GM12878 (cell line): ENCODE results near the gene TTC16. TPM values are rescaled to one million over a fixed set of nuclear protein-coding genes. Genes with fewer than 3 reads are reported as not detected.

Experiments
- CHD1 ChIP-seq: IDR thresholded peaks from 2 replicates; pipeline ENCODE4 v1.6.1; 2012; ENCODE audit warnings: low read depth, low read length, improper control_type of control experiment
- MYC ChIP-seq: IDR thresholded peaks from 2 replicates; pipeline ENCODE4 v1.6.1; 2011; ENCODE audit warnings: mild to moderate bottlenecking, low read length, moderate library complexity, inconsistent platforms; ENCODE audit not compliant: insufficient read depth, insufficient replicate concordance, insufficient read length, severe bottlenecking
- NKRF ChIP-seq: fragments of 450-650 bp; conservative IDR thresholded peaks from 2 replicates; pipeline ENCODE4 v1.6.1; 2017; ENCODE audit warnings: mild to moderate bottlenecking, moderate library complexity
- NR2F1 ChIP-seq: fragments of 450-650 bp; conservative IDR thresholded peaks from 2 replicates; pipeline ENCODE4 v1.6.1; 2017; ENCODE audit warnings: mild to moderate bottlenecking
- POLR2A ChIP-seq: IDR thresholded peaks from 2 replicates; pipeline ENCODE4 v1.6.1; 2011; ENCODE audit warnings: low read depth, mild to moderate bottlenecking, low read length
- POU2F2 ChIP-seq: IDR thresholded peaks from 3 replicates; pipeline ENCODE4 v1.6.1; 2011; ENCODE audit warnings: low read depth, mild to moderate bottlenecking, low read length, borderline replicate concordance
- SIN3A ChIP-seq: IDR thresholded peaks from 2 replicates; pipeline ENCODE4 v1.6.1; 2012; ENCODE audit warnings: low read depth, low read length, improper control_type of control experiment
- SMAD1 ChIP-seq: fragments of 450-650 bp; IDR thresholded peaks from 2 replicates; pipeline ENCODE4 v1.6.1; 2018; ENCODE audit warnings: mild to moderate bottlenecking, low read depth; ENCODE audit not compliant: partially characterized antibody
- STAT1 ChIP-seq: fragments of 450-650 bp; conservative IDR thresholded peaks from 2 replicates; pipeline ENCODE4 v1.6.1; 2014; ENCODE audit warnings: antibody characterized with exemption, mild to moderate bottlenecking
- TCF3 ChIP-seq: IDR thresholded peaks from 2 replicates; pipeline ENCODE4 v1.6.1; 2012; ENCODE audit warnings: low read depth, mild to moderate bottlenecking, low read length, borderline replicate concordance; ENCODE audit not compliant: insufficient read depth
- USF1 ChIP-seq: IDR thresholded peaks from 2 replicates; pipeline ENCODE4 v1.6.1; 2011; ENCODE audit warnings: borderline replicate concordance, low read depth, mild to moderate bottlenecking, moderate library complexity, mixed read lengths, low read length; ENCODE audit not compliant: insufficient read depth; ENCODE audit errors: extremely low read length
- WRNIP1 ChIP-seq: IDR thresholded peaks from 2 replicates; pipeline ENCODE4 v1.6.1; 2011; ENCODE audit warnings: low read depth, low read length, improper control_type of control experiment, borderline replicate concordance
- ZNF384 ChIP-seq: IDR thresholded peaks from 2 replicates; pipeline ENCODE4 v1.6.1; 2012; ENCODE audit warnings: low read depth, mild to moderate bottlenecking, low read length, improper control_type of control experiment, borderline replicate concordance
- polyA plus RNA-seq, 11 experiments: library from polyadenylated mRNA; depleted of rRNA in 4 of 11; unstranded in 6 of 11; stranded (reverse) in 5 of 11; fragments of >200 nt; fragmentation: Nextera tagmentation in 4 of 11; fragmentation: Illumina TruSeq in 1 of 11; extraction: Ambion mirVana in 4 of 11; extraction: Trizol in 1 of 11; gene quantifications; 1 replicate in 1 of 11; 2 replicates in 10 of 11; pipeline versions ENCODE4 v1.2.1 to v1.2.3, GENCODE V29; 2011 to 2016; ENCODE audit warnings: inconsistent platforms in 2 of 11, missing spikeins in 2 of 11, low read depth in 1 of 11
- total RNA-seq, 4 experiments: library from RNA; depleted of rRNA in 3 of 4; stranded (reverse); fragments of >200 nt in 3 of 4; fragmentation: Illumina TruSeq in 1 of 4; extraction: Trizol in 1 of 4; gene quantifications; 2 replicates each; pipeline versions ENCODE4 v1.2.1 to v1.2.3, GENCODE V29; 2013 to 2021
- TF ChIP-seq, protein P1 (sequence below): IDR thresholded peaks from 2 replicates; pipeline ENCODE4 v1.6.1; 2011; ENCODE audit warnings: mild to moderate bottlenecking, low read depth, low read length, moderate library complexity; ENCODE audit not compliant: insufficient replicate concordance
- TF ChIP-seq, protein P2 (sequence below): IDR thresholded peaks from 2 replicates; pipeline ENCODE4 v1.6.1; 2012; ENCODE audit warnings: low read length, inconsistent platforms
- TF ChIP-seq, protein P3 (sequence below): IDR thresholded peaks from 2 replicates; pipeline ENCODE4 v1.6.1; 2011; ENCODE audit warnings: low read depth, low read length, improper control_type of control experiment, borderline replicate concordance
- TF ChIP-seq, protein P4 (sequence below): fragments of 150-350 bp; IDR thresholded peaks from 2 replicates; pipeline ENCODE4 v1.6.1; 2016; ENCODE audit warnings: low read depth, low read length

TTC16 gene
- total and polyA plus RNA-seq, 10 of the 15 experiments (the other 5 are each of a cell fraction or from before 2014, with no cell fraction given), result 0.03 TPM; not detected in 9

DNA sequence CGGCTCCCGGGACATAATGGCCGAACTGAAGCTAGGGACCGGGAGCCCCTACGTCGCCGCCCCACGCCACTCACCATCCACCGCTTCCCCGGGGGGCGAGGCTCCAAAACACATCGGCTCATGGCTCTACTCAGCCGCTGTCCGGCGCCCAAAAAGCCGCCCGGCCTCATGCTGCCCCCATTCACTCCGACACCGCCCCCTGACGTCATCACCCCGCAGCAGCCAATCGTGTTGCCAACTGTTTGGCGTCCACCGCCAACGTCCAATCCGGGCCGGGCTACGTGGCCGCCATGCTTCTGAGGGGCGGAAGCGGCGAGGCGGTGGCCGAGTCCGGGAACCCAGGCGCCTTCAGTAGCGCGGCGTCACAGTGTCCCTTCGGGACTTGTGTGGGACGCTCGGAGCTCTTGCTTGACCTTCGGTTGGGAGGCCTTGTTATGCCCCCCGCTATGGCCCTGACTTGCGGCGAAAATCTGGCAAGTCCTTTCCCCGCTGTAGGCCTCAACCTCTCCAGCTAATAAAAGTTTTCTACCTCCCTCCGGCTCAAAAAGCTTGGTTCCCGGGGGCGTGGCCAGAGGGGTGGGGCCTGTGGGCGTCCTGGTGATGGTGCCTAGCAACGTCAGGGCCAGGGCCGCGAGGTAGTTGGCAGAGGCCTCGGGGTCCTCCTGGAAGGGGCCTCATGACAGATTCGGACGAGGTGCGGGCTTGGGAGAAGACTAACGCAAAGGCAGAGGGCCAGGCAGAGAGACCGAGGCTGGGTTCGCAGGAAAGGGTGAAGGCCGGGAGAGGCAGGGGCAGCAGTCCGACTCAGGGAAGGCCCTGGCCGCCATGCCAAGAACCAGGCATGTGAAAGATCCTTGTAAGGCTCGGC is at the start of gene TTC16, which contains the start of gene PTRH1 (continued):
- TF ChIP-seq, protein P1, sequence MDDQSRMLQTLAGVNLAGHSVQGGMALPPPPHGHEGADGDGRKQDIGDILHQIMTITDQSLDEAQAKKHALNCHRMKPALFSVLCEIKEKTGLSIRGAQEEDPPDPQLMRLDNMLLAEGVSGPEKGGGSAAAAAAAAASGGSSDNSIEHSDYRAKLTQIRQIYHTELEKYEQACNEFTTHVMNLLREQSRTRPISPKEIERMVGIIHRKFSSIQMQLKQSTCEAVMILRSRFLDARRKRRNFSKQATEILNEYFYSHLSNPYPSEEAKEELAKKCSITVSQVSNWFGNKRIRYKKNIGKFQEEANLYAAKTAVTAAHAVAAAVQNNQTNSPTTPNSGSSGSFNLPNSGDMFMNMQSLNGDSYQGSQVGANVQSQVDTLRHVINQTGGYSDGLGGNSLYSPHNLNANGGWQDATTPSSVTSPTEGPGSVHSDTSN, result peak; percentile 72
- TF ChIP-seq NR2F1 (peak; percentile 53), CHD1 (no peak), STAT1 (0 out of 2 replicates have a peak, but pooled peaks have one; percentile 68), WRNIP1 (no peak), MYC (no peak), SIN3A (peak; percentile 92), ZNF384 (no peak), SMAD1 (no peak), USF1 (no peak), NKRF (peak; percentile 96), POU2F2 (no peak; the same call in 2 of the 3 replicates), TCF3 (no peak), POLR2A (peak; percentile 65)
- TF ChIP-seq, protein P2, sequence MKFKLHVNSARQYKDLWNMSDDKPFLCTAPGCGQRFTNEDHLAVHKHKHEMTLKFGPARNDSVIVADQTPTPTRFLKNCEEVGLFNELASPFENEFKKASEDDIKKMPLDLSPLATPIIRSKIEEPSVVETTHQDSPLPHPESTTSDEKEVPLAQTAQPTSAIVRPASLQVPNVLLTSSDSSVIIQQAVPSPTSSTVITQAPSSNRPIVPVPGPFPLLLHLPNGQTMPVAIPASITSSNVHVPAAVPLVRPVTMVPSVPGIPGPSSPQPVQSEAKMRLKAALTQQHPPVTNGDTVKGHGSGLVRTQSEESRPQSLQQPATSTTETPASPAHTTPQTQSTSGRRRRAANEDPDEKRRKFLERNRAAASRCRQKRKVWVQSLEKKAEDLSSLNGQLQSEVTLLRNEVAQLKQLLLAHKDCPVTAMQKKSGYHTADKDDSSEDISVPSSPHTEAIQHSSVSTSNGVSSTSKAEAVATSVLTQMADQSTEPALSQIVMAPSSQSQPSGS, result no peak
- TF ChIP-seq, protein P3, sequence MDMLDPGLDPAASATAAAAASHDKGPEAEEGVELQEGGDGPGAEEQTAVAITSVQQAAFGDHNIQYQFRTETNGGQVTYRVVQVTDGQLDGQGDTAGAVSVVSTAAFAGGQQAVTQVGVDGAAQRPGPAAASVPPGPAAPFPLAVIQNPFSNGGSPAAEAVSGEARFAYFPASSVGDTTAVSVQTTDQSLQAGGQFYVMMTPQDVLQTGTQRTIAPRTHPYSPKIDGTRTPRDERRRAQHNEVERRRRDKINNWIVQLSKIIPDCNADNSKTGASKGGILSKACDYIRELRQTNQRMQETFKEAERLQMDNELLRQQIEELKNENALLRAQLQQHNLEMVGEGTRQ, result no peak
- TF ChIP-seq, protein P4, sequence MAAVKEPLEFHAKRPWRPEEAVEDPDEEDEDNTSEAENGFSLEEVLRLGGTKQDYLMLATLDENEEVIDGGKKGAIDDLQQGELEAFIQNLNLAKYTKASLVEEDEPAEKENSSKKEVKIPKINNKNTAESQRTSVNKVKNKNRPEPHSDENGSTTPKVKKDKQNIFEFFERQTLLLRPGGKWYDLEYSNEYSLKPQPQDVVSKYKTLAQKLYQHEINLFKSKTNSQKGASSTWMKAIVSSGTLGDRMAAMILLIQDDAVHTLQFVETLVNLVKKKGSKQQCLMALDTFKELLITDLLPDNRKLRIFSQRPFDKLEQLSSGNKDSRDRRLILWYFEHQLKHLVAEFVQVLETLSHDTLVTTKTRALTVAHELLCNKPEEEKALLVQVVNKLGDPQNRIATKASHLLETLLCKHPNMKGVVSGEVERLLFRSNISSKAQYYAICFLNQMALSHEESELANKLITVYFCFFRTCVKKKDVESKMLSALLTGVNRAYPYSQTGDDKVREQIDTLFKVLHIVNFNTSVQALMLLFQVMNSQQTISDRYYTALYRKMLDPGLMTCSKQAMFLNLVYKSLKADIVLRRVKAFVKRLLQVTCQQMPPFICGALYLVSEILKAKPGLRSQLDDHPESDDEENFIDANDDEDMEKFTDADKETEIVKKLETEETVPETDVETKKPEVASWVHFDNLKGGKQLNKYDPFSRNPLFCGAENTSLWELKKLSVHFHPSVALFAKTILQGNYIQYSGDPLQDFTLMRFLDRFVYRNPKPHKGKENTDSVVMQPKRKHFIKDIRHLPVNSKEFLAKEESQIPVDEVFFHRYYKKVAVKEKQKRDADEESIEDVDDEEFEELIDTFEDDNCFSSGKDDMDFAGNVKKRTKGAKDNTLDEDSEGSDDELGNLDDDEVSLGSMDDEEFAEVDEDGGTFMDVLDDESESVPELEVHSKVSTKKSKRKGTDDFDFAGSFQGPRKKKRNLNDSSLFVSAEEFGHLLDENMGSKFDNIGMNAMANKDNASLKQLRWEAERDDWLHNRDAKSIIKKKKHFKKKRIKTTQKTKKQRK, result no peak
